CD4-positive, alpha-beta T cell treated with Interleukin-15 for 1 hour (primary cell): ENCODE data around the gene EIF1.
"Not testable (repeated sequence)": the region's sequence is repeated elsewhere in the genome, so short reads cannot be mapped to it uniquely, and the experiment has no call there.

Source experiments
- DNase-seq: peaks from one replicate; pipeline ENCODE4 v3.0.0-alpha.2; 2020

Gene EIF1

GRCh38 chr17:41679740-41680425, 8.8 kb upstream of the EIF1 start:
- DNase-seq = no peak

- DNase-seq = no peak
Observed at GRCh38 chr17:41680426-41681040, 8.2 kb upstream of the EIF1 start.

- no peak for DNase-seq
Observed at GRCh38 chr17:41681776-41682175, 6.9 kb upstream of the EIF1 start.

GRCh38 chr17:41682631-41683030, 6.1 kb upstream of the EIF1 start:
- no peak for DNase-seq

GRCh38 chr17:41683441-41684007, 5.2 kb upstream of the EIF1 start:
- no peak for DNase-seq

GRCh38 chr17:41684035-41684434, 4.7 kb upstream of the EIF1 start:
- DNase-seq = no peak

GRCh38 chr17:41685753-41686152, 2.9 kb upstream of the EIF1 start:
- not testable (repeated sequence) for DNase-seq

GRCh38 chr17:41686281-41686680, 2.4 kb upstream of the EIF1 start:
- no peak for DNase-seq

- DNase-seq = peak; percentile 67
Observed at GRCh38 chr17:41687828-41688640, 651 bp upstream of the EIF1 start.

GRCh38 chr17:41689497-41690299, 1.0 kb downstream of the EIF1 start:
- DNase-seq = peak; percentile 35

GRCh38 chr17:41690497-41690896, 1.8 kb downstream of the EIF1 start:
- no peak for DNase-seq

GRCh38 chr17:41691031-41691777, 2.5 kb downstream of the EIF1 start:
- DNase-seq = no peak

GRCh38 chr17:41692722-41693521, 4.2 kb downstream of the EIF1 start:
- DNase-seq = peak; percentile 22

- no peak for DNase-seq
Observed at GRCh38 chr17:41695134-41695661, 6.5 kb downstream of the EIF1 start.

GRCh38 chr17:41695954-41696757, 7.5 kb downstream of the EIF1 start:
- DNase-seq = peak; percentile 74

- DNase-seq = peak; percentile 25
Observed at GRCh38 chr17:41697122-41697962, 8.7 kb downstream of the EIF1 start.

GRCh38 chr17:41700843-41701242, 12.2 kb downstream of the EIF1 start:
- not testable (repeated sequence) for DNase-seq

- DNase-seq = no peak
Observed at GRCh38 chr17:41702712-41703111, 14.0 kb downstream of the EIF1 start.
